MCF 10A (cell line): ENCODE results near the gene BPTF. TPM values are rescaled to one million over a fixed set of nuclear protein-coding genes. Genes with fewer than 3 reads are reported as not detected.
A peak's percentile ranks its signal among the peaks of the same experiment; 100 is the strongest.

Source experiments
- BruUV-seq: library from RNA; stranded (reverse); fragments of 400-500 nt; replicated peaks from 2 replicates; lab custom pipeline; 2021; lab: Mats Ljungman, UMichigan
- CTCF ChIA-PET: fragments of 300-600 bp; sonication (Branson Sonifier 250); formaldehyde crosslinking; extraction: SDS; loops from one replicate; lab custom pipeline; 2021; ENCODE audit warnings: antibody characterized with exemption, inconsistent platforms; lab: Yijun Ruan, JAX
- POLR2A ChIA-PET: fragments of 300-600, 350-650 bp; sonication (Branson Sonifier 250); formaldehyde crosslinking; extraction: SDS; loops from one replicate; lab custom pipeline; 2020; ENCODE audit warnings: antibody characterized with exemption, inconsistent platforms; lab: Yijun Ruan, JAX
- DNase-seq: peaks from one replicate; pipeline ENCODE4 v3.0.0-alpha.2; 2018; ENCODE audit not compliant: unreplicated experiment
- H3K27ac Mint-ChIP-seq: one replicate; pipeline ENCODE4 v1.8.0; 2022; ENCODE audit warnings: mild to moderate bottlenecking, low read depth, mixed read lengths; ENCODE audit not compliant: unreplicated experiment
- H3K27me3 Mint-ChIP-seq: one replicate; pipeline ENCODE4 v1.8.0; 2022; ENCODE audit warnings: mixed read lengths; ENCODE audit not compliant: insufficient read depth, unreplicated experiment
- H3K36me3 Mint-ChIP-seq: one replicate; pipeline ENCODE4 v1.8.0; 2022; ENCODE audit warnings: mild to moderate bottlenecking, moderate library complexity, mixed read lengths; ENCODE audit not compliant: insufficient read depth, unreplicated experiment
- H3K4me1 Mint-ChIP-seq: one replicate; pipeline ENCODE4 v1.8.0; 2022; ENCODE audit warnings: mixed read lengths; ENCODE audit not compliant: insufficient read depth, unreplicated experiment
- H3K4me3 Mint-ChIP-seq: one replicate; pipeline ENCODE4 v1.8.0; 2022; ENCODE audit warnings: mild to moderate bottlenecking, moderate library complexity, mixed read lengths; ENCODE audit not compliant: unreplicated experiment
- H3K9me3 Mint-ChIP-seq: one replicate; pipeline ENCODE4 v1.8.0; 2022; ENCODE audit warnings: mixed read lengths; ENCODE audit not compliant: unreplicated experiment
- intact Hi-C: fragments of 100-400 bp; cut with micrococcal nuclease; formaldehyde crosslinking; loops from 2 replicates; pipeline ENCODE4 v1.14.1; 2022
- total RNA-seq: library from RNA; stranded (reverse); gene quantifications from 2 replicates; pipeline ENCODE4 v1.2.3, GENCODE V29; 2022
- TF ChIP-seq, protein P1 (sequence below): fragments of 200-600 bp; IDR thresholded peaks from one replicate; pipeline ENCODE4 v1.8.0; 2022; ENCODE audit warnings: antibody characterized with exemption, mild to moderate bottlenecking; ENCODE audit not compliant: unreplicated experiment

The BPTF gene
- total RNA-seq, 1 experiment from 2014 or later = 63.7 TPM

GRCh38 chr17:67944035-67944434, 118.7 kb downstream of the BPTF start:
- TF ChIP-seq, protein P1, sequence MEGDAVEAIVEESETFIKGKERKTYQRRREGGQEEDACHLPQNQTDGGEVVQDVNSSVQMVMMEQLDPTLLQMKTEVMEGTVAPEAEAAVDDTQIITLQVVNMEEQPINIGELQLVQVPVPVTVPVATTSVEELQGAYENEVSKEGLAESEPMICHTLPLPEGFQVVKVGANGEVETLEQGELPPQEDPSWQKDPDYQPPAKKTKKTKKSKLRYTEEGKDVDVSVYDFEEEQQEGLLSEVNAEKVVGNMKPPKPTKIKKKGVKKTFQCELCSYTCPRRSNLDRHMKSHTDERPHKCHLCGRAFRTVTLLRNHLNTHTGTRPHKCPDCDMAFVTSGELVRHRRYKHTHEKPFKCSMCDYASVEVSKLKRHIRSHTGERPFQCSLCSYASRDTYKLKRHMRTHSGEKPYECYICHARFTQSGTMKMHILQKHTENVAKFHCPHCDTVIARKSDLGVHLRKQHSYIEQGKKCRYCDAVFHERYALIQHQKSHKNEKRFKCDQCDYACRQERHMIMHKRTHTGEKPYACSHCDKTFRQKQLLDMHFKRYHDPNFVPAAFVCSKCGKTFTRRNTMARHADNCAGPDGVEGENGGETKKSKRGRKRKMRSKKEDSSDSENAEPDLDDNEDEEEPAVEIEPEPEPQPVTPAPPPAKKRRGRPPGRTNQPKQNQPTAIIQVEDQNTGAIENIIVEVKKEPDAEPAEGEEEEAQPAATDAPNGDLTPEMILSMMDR = no peak
- intact Hi-C loops = no loop called here
- H3K9me3 Mint-ChIP-seq = no peaks in the 10 kb centered on the region
- ChIA-PET CTCF (interaction anchor here (0.6 to 0.7 kb wide), 3 partner anchors 10 to 1414 kb away, joined by 3 read pairs; no protein-coding TSS in a partner anchor), POLR2A (interaction anchor here (0.6 to 0.9 kb wide), 2 partner anchors 10 to 51 kb away, joined by 3 read pairs; no protein-coding TSS in a partner anchor)
- DNase-seq = no peak
- peaks cover 93% of the 10 kb centered on the region for H3K36me3 Mint-ChIP-seq
- H3K4me3 Mint-ChIP-seq = no peak overlapping the region
- H3K4me1 Mint-ChIP-seq = no peaks in the 10 kb centered on the region
- no peaks in the 10 kb centered on the region for H3K27me3 Mint-ChIP-seq
- H3K27ac Mint-ChIP-seq = no peak overlapping the region
- no TSS peak for BruUV-seq

- BruUV-seq = no TSS peak
- DNase-seq = no peak
- Mint-ChIP-seq H3K4me3 (no peak overlapping the region), H3K4me1 (no peaks in the 10 kb centered on the region), H3K9me3 (no peaks in the 10 kb centered on the region), H3K36me3 (peaks cover 92% of the 10 kb centered on the region), H3K27me3 (no peaks in the 10 kb centered on the region), H3K27ac (peak overlapping the region; percentile 4)
- intact Hi-C loops = no loop called here
- ChIA-PET POLR2A (interaction anchor here (0.6 kb wide), 1 partner anchor 24 kb away, joined by 3 read pairs; no protein-coding TSS in a partner anchor), CTCF (interaction anchor here (0.5 to 1.0 kb wide), 2 partner anchors 473 to 519 kb away, joined by 4 read pairs; no protein-coding TSS in a partner anchor)
- TF ChIP-seq, protein P1 = no peak
Observed at GRCh38 chr17:67946513-67946912, 121.2 kb downstream of the BPTF start.

GRCh38 chr17:67947325-67947813, 122.1 kb downstream of the BPTF start:
- POLR2A ChIA-PET = interaction anchor here (0.6 kb wide), 1 partner anchor 105 kb away, joined by 3 read pairs; no protein-coding TSS in a partner anchor

DNA sequence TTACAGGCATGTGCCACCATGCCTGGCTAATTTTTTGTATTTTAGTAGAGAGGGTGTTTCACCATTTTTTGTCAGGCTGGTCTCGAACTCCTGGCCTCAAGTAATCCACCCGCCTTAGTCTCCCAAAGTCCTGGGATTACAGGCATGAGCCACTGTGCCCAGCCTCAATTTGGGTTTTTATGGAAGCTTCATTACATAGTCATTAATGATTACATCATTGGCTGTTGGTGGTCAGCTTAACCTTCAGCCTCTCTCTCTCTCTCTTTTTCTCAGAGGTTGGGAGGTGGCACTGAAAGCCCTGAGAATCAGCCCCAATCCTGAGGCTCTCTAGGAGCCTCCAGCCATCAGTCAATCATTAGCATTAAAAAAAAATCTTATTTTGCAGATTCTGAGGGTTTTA, 125.6 kb downstream of the BPTF start:
- POLR2A ChIA-PET = no interaction called here
- no peaks in the 10 kb centered on the region for H3K4me1 Mint-ChIP-seq
- TF ChIP-seq, protein P1 = no peak
- intact Hi-C loops = no loop called here
- DNase-seq = no peak
- CTCF ChIA-PET = interaction anchor here (0.6 kb wide), 1 partner anchor 71 kb away, joined by 5 read pairs; no protein-coding TSS in a partner anchor
- peaks cover 81% of the 10 kb centered on the region for H3K36me3 Mint-ChIP-seq
- H3K4me3 Mint-ChIP-seq = no peak overlapping the region
- no peaks in the 10 kb centered on the region for H3K9me3 Mint-ChIP-seq
- H3K27me3 Mint-ChIP-seq = no peaks in the 10 kb centered on the region
- H3K27ac Mint-ChIP-seq = no peak overlapping the region
- no TSS peak for BruUV-seq

More at GRCh38 chr17:67947325-67947813, 122.1 kb downstream of the BPTF start:
- Mint-ChIP-seq H3K4me3 (no peak overlapping the region), H3K27ac (no peak overlapping the region), H3K27me3 (no peaks in the 10 kb centered on the region), H3K36me3 (peaks cover 92% of the 10 kb centered on the region), H3K4me1 (no peaks in the 10 kb centered on the region), H3K9me3 (no peaks in the 10 kb centered on the region)
- no TSS peak for BruUV-seq
- CTCF ChIA-PET = interaction anchor here (0.5 kb wide), 1 partner anchor 37 kb away, joined by 3 read pairs; no protein-coding TSS in a partner anchor
- no peak for DNase-seq
- TF ChIP-seq, protein P1 = no peak
- intact Hi-C loops = no loop called here
